COLO668 (cell line): ENCODE data around the gene LIN7B.

Source experiments
- DNase-seq: peaks from one replicate; lab custom pipeline; 2025; ENCODE audit not compliant: unreplicated experiment; lab: John Stamatoyannopoulos, UW

The LIN7B gene

GRCh38 chr19:49113762-49114629, at the start of gene LIN7B:
Gene LIN7B (plus strand): TSS chr19:49114370. CDS start chr19:49114405, 35 bp downstream.
- DNase-seq, result peak; percentile 80

- no peak for DNase-seq
Measured at GRCh38 chr19:49064768-49065611, 49.2 kb upstream of the LIN7B start, which contains the start of gene NTF4. Gene NTF4 (minus strand): TSS chr19:49064818. CDS start chr19:49061997, 2,821 bp downstream.

GRCh38 chr19:49065905-49066512, 48.2 kb upstream of the LIN7B start:
- DNase-seq, result no peak

- no peak for DNase-seq
Measured at GRCh38 chr19:49067554-49067953, 46.6 kb upstream of the LIN7B start.

- no peak for DNase-seq
Measured at GRCh38 chr19:49069026-49069425, 45.1 kb upstream of the LIN7B start.

- no peak for DNase-seq
Measured at GRCh38 chr19:49070416-49070815, 43.8 kb upstream of the LIN7B start.

GRCh38 chr19:49071860-49072547, 42.2 kb upstream of the LIN7B start:
- DNase-seq, result peak; percentile 15

- no peak for DNase-seq
Measured at GRCh38 chr19:49073514-49074378, 40.4 kb upstream of the LIN7B start.

GRCh38 chr19:49074869-49075268, 39.3 kb upstream of the LIN7B start:
- peak; percentile 52 for DNase-seq

- DNase-seq, result no peak
Measured at GRCh38 chr19:49080392-49080791, 33.8 kb upstream of the LIN7B start.

GRCh38 chr19:49081273-49081672, 32.9 kb upstream of the LIN7B start:
- no peak for DNase-seq

- peak; percentile 15 for DNase-seq
Measured at GRCh38 chr19:49084206-49085019, 29.8 kb upstream of the LIN7B start.

GRCh38 chr19:49085020-49085867, 28.9 kb upstream of the LIN7B start, which contains the start of gene SNRNP70:
Gene SNRNP70 (plus strand): TSS chr19:49085451. CDS start chr19:49086415, 964 bp downstream.
- DNase-seq, result peak; percentile 99

GRCh38 chr19:49085868-49086232, 28.3 kb upstream of the LIN7B start:
- DNase-seq, result no peak

- DNase-seq, result no peak
Measured at GRCh38 chr19:49086296-49086695, 27.9 kb upstream of the LIN7B start.

- no peak for DNase-seq
Measured at GRCh38 chr19:49091391-49092038, 22.7 kb upstream of the LIN7B start.

GRCh38 chr19:49092686-49093085, 21.5 kb upstream of the LIN7B start:
- no peak for DNase-seq
